Subcutaneous adipose tissue (tissue), 4 donors: ENCODE measurements around the gene ASRGL1. TPM values are rescaled to one million over a fixed set of nuclear protein-coding genes. Genes with fewer than 3 reads are reported as not detected.

Source experiments
- CTCF ChIP-seq: fragments of 450-650 bp; IDR thresholded peaks from one replicate; pipeline ENCODE4 v1.5.1; 2016; ENCODE audit warnings: low read depth, mild to moderate bottlenecking, control low read depth, antibody characterized with exemption, moderate library complexity
- total RNA-seq, 4 donors: library from RNA; depleted of rRNA; stranded (reverse); fragments of >200 nt; gene quantifications; one replicate each; pipeline ENCODE4 v1.1.0, GENCODE V29; 2016

ASRGL1 gene
- total RNA-seq, 4 donors from 2014 or later, result 9.6 to 32.0 (median 15.0) TPM

GRCh38 chr11:62402226-62402959, 65.1 kb downstream of the ASRGL1 start:
- no peak for TF ChIP-seq CTCF

- no peak for TF ChIP-seq CTCF
Observed at GRCh38 chr11:62402960-62403730, 65.9 kb downstream of the ASRGL1 start.

- no peak for TF ChIP-seq CTCF
Observed at GRCh38 chr11:62404435-62404834, 67.2 kb downstream of the ASRGL1 start.

GRCh38 chr11:62404901-62405300, 67.7 kb downstream of the ASRGL1 start:
- TF ChIP-seq CTCF, result no peak

- TF ChIP-seq CTCF, result no peak
Observed at GRCh38 chr11:62406034-62406433, 68.8 kb downstream of the ASRGL1 start.

- no peak for TF ChIP-seq CTCF
Observed at GRCh38 chr11:62409831-62410230, 72.6 kb downstream of the ASRGL1 start.

GRCh38 chr11:62410972-62411371, 73.7 kb downstream of the ASRGL1 start:
- no peak for TF ChIP-seq CTCF
